K562 (cell line): ENCODE results near the gene IL15RA. TPM values are rescaled to one million over a fixed set of nuclear protein-coding genes. Genes with fewer than 3 reads are reported as not detected.

ENCODE experiments used
- ARID2 ChIP-seq: fragments of 450-650 bp; IDR thresholded peaks from 2 replicates; pipeline ENCODE4 v1.6.1; 2017; ENCODE audit warnings: antibody characterized with exemption, mild to moderate bottlenecking
- ETS2 ChIP-seq: IDR thresholded peaks from 2 replicates; pipeline ENCODE4 v1.6.1; 2016; ENCODE audit warnings: borderline replicate concordance, missing genetic modification characterization, mild to moderate bottlenecking, moderate library complexity, missing compliant biosample characterization; ENCODE audit not compliant: poor library complexity, severe bottlenecking
- FOXA1 ChIP-seq: fragments of 450-650 bp; IDR thresholded peaks from 2 replicates; pipeline ENCODE4 v1.6.1; 2016; ENCODE audit warnings: mild to moderate bottlenecking, borderline replicate concordance
- HEY1 ChIP-seq: fragments of 250-450 bp; sonication (Bioruptor Pico); IDR thresholded peaks from 2 replicates; pipeline ENCODE4 v1.5.0; 2020; ENCODE audit warnings: mild to moderate bottlenecking, moderate library complexity, borderline replicate concordance
- PHF21A ChIP-seq: fragments of 450-650 bp; IDR thresholded peaks from 2 replicates; pipeline ENCODE4 v1.6.1; 2017; ENCODE audit warnings: low read depth, borderline replicate concordance
- ZFP30 ChIP-seq: fragments of 250-450 bp; sonication (Bioruptor Pico); IDR thresholded peaks from 2 replicates; pipeline ENCODE4 v1.8.0; 2022; ENCODE audit warnings: moderate library complexity, mild to moderate bottlenecking, inconsistent platforms, borderline replicate concordance
- polyA plus RNA-seq, 8 experiments: library from polyadenylated mRNA; depleted of rRNA in 4 of 8; stranded (reverse) in 5 of 8; unstranded in 3 of 8; fragments of >200 nt; fragmentation: Nextera tagmentation in 2 of 8; fragmentation: Illumina TruSeq in 1 of 8; extraction: Ambion mirVana in 2 of 8; extraction: Trizol in 1 of 8; gene quantifications; 2 replicates each; pipeline versions ENCODE4 v1.2.1 to v1.2.3, GENCODE V29; 2011 to 2014; ENCODE audit warnings: inconsistent platforms in 1 of 8, missing spikeins in 1 of 8
- total RNA-seq, 7 experiments: library from RNA; depleted of rRNA in 6 of 7; stranded (reverse); fragments of >200 nt in 6 of 7; fragmentation: Illumina TruSeq in 2 of 7; extraction: Trizol in 2 of 7; gene quantifications; 2 replicates each; pipeline versions ENCODE4 v1.2.1 to v1.2.3, GENCODE V29; 2011 to 2021; ENCODE audit warnings: low replicate concordance in 1 of 7
- TF ChIP-seq, protein P1 (sequence below): fragments of 200-800 bp; sonication (Bioruptor generic); IDR thresholded peaks from 2 replicates; pipeline ENCODE4 v1.6.1; 2016; ENCODE audit warnings: missing genetic modification characterization, missing compliant biosample characterization
- TF ChIP-seq, protein P2 (sequence below): fragments of 450-650 bp; formaldehyde crosslinking; IDR thresholded peaks from 2 replicates; pipeline ENCODE4 v1.4.0; 2022; ENCODE audit warnings: missing genetic modification characterization
- TF ChIP-seq, protein P3 (sequence below): fragments of 450-650 bp; IDR thresholded peaks from 2 replicates; pipeline ENCODE4 v1.7.0; 2016; ENCODE audit warnings: borderline replicate concordance

IL15RA gene
- total and polyA plus RNA-seq, 9 of the 15 experiments (the other 6 are each of a cell fraction or from before 2014, with no cell fraction given) = 1.2 to 11.7 (median 8.0) TPM

DNA sequence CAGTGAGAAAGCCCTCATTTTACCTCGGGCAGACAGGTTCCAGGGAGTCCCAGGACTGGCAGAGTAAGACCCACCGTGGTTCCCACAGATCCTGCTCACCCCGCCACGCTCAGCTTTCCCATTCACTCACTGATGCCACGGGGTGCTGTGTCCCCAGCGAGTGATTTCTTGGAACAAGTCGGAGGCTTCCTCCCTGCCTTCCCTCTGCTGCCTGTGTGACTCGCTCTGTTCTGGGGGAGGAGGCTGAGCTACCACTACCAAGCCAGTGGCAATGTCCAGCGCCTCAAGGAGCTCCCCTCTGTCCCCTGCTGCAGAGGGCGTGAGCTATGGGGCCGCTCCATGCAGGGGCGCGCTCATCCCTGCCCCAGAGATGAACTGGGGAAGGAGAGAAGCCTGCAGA is 12.6 kb downstream of the IL15RA start (continued):
- TF ChIP-seq, protein P1, sequence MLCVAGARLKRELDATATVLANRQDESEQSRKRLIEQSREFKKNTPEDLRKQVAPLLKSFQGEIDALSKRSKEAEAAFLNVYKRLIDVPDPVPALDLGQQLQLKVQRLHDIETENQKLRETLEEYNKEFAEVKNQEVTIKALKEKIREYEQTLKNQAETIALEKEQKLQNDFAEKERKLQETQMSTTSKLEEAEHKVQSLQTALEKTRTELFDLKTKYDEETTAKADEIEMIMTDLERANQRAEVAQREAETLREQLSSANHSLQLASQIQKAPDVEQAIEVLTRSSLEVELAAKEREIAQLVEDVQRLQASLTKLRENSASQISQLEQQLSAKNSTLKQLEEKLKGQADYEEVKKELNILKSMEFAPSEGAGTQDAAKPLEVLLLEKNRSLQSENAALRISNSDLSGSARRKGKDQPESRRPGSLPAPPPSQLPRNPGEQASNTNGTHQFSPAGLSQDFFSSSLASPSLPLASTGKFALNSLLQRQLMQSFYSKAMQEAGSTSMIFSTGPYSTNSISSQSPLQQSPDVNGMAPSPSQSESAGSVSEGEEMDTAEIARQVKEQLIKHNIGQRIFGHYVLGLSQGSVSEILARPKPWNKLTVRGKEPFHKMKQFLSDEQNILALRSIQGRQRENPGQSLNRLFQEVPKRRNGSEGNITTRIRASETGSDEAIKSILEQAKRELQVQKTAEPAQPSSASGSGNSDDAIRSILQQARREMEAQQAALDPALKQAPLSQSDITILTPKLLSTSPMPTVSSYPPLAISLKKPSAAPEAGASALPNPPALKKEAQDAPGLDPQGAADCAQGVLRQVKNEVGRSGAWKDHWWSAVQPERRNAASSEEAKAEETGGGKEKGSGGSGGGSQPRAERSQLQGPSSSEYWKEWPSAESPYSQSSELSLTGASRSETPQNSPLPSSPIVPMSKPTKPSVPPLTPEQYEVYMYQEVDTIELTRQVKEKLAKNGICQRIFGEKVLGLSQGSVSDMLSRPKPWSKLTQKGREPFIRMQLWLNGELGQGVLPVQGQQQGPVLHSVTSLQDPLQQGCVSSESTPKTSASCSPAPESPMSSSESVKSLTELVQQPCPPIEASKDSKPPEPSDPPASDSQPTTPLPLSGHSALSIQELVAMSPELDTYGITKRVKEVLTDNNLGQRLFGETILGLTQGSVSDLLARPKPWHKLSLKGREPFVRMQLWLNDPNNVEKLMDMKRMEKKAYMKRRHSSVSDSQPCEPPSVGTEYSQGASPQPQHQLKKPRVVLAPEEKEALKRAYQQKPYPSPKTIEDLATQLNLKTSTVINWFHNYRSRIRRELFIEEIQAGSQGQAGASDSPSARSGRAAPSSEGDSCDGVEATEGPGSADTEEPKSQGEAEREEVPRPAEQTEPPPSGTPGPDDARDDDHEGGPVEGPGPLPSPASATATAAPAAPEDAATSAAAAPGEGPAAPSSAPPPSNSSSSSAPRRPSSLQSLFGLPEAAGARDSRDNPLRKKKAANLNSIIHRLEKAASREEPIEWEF = no peak
- TF ChIP-seq ETS2 (tag) (no peak), PHF21A (no peak), FOXA1 (no peak), HEY1 (CRISPR knock-in tag) (no peak), ARID2 (no peak), ZFP30 (CRISPR knock-in tag) (no peak)
- TF ChIP-seq, protein P2, sequence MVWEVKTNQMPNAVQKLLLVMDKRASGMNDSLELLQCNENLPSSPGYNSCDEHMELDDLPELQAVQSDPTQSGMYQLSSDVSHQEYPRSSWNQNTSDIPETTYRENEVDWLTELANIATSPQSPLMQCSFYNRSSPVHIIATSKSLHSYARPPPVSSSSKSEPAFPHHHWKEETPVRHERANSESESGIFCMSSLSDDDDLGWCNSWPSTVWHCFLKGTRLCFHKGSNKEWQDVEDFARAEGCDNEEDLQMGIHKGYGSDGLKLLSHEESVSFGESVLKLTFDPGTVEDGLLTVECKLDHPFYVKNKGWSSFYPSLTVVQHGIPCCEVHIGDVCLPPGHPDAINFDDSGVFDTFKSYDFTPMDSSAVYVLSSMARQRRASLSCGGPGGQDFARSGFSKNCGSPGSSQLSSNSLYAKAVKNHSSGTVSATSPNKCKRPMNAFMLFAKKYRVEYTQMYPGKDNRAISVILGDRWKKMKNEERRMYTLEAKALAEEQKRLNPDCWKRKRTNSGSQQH (CRISPR knock-in tag) = no peak
- TF ChIP-seq, protein P3, sequence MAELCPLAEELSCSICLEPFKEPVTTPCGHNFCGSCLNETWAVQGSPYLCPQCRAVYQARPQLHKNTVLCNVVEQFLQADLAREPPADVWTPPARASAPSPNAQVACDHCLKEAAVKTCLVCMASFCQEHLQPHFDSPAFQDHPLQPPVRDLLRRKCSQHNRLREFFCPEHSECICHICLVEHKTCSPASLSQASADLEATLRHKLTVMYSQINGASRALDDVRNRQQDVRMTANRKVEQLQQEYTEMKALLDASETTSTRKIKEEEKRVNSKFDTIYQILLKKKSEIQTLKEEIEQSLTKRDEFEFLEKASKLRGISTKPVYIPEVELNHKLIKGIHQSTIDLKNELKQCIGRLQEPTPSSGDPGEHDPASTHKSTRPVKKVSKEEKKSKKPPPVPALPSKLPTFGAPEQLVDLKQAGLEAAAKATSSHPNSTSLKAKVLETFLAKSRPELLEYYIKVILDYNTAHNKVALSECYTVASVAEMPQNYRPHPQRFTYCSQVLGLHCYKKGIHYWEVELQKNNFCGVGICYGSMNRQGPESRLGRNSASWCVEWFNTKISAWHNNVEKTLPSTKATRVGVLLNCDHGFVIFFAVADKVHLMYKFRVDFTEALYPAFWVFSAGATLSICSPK = no peak
